NK-92 (cell line): ENCODE measurements around the gene FBXL7.

ENCODE experiments used
- DNase-seq: peaks from one replicate; lab custom pipeline; 2025; ENCODE audit not compliant: unreplicated experiment; lab: John Stamatoyannopoulos, UW

Gene FBXL7

GRCh38 chr5:15752663-15753285, 252.8 kb downstream of the FBXL7 start:
- no peak for DNase-seq

DNA sequence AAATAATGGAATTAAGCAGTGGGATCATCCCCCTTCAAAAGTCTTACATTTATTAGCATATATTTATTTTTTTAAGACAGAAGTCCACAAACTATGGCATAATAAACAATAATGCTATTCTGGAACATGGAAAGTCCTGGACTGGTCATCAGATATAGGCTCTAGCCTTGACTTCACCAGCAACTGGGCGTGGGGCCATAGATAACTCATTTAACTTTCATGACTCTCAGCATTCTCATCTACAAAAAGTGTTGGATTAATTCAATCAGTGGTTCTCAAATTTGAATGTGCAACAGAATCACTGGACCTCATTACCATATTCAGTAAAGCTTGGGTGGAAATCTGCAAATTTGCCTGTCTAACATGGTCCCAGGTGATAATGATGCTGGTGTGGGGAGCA, 253.8 kb downstream of the FBXL7 start:
- no peak for DNase-seq

DNA sequence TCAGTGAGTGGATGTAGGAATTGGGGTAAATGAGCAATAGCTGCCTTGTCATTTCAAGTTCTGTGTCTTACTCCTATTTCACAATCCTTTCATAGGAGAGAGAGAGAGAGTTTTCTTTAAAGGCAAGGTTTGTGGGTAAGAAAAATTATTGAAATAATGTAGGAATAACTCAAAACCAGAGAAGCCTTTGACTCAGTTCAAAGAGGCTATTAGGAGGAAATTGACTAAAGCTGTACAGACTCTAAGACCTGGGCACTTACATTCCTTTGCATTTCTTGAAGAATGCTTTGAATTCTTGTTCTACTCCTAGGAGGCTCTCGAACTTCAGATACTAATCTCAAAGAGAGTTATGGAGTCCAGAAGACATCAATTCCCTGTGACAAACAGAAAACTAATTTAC, 257.1 kb downstream of the FBXL7 start:
- no peak for DNase-seq

DNA sequence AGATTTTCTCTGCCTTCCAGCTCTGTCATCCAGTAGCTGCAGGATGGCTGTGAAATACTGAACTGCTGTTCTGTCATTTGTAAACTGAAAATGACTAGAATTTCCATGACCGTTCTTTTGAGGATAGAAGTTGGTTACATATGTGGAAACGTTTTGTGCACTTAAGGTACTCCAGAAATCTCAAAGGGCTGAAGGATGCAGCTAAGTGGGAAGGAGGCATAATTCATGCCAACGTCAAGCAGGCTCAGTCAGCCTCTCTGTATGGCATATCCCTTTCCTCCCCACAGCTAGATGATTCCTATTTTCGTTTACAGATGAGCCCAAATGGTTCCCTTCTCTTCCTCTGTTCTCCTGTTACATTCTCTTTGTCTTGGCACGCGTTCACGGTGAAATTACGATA, 257.6 kb downstream of the FBXL7 start:
- DNase-seq = no peak

GRCh38 chr5:15762668-15763067, 262.7 kb downstream of the FBXL7 start:
- DNase-seq = no peak

DNA sequence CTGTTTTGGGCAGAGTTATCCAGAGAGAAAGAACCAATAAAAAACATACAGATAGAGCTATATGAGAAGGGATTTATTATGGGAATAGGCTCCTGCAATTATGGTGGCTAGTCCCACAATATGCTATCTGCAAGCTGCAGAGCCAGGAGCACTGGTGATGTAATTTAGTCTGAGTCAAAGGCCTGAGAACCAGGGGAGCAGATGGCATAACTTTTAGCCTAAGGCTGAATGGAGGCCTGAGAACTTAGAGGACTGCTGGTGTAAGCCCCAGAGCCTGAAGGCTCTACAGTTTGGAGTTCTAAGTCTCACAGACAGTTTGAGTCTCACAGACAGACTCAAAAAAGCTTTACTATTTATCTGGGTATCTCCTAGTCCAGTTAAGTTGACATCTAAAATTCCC, 263.8 kb downstream of the FBXL7 start:
- DNase-seq = no peak

- no peak for DNase-seq
These were observed 269.0 kb downstream of the FBXL7 start for GRCh38 chr5:15768936-15769335.

- no peak for DNase-seq
These were observed 272.2 kb downstream of the FBXL7 start for GRCh38 chr5:15772131-15772530.

- no peak for DNase-seq
These were observed 274.7 kb downstream of the FBXL7 start for GRCh38 chr5:15774632-15775031.

DNA sequence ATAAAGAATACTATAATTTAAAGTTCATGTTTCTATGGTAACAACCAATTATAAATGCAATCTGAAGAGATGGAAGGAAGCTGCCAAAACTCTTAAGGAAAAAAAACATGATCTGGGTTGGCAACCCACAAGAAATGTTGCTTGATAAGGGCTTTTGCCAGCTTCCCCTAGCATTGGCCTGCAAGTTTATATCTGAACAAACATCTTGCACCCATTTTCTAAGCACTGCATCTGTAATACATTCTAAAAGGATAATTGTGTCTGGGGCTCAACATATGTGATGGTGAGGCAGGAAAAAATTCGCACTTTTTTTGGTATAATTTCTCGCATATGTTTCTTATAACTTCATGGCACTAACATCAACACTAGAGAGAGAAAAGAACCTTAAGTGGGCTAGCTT, 276.4 kb downstream of the FBXL7 start:
- DNase-seq = no peak

DNA sequence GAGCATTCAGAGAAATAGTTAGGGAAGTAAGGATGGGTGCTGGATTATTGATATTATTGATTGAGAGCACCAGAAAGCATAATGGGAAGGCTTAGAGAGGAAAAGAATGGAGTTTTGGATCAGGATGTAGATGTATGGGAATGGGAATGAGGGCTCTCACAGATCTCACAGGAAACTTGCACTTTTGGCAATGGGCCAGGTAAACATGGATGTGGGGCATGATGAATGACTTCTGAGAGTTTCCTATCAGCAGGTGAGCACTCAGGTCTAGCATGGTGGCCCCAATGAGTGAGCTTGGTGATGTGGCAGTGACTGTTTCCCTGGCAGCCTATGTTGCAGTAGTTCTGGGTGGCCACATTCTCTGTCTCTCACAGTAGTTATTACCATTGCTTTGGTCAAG, 283.8 kb downstream of the FBXL7 start:
- no peak for DNase-seq

DNA sequence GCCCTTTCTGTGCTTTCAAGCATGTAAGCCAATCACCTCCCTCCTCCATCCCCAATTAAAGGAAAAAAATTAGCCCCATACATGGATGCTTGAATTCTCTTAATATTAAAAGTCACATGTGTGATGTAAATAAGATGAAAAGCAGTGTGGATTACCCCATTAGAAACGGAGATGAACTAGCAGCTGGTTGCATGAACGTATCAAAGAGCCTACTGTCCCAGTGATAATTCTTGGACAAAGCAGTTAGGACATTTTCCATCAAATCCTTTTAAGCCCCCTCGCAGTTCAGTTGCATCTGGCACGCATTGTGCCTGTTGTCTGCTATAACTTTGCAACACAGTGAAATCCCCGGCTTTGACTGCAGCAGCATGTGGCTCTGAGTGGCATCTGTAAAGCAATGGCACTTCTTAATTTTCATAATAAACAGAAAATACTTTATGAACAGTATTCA, 285.6 kb downstream of the FBXL7 start:
- DNase-seq = no peak

DNA sequence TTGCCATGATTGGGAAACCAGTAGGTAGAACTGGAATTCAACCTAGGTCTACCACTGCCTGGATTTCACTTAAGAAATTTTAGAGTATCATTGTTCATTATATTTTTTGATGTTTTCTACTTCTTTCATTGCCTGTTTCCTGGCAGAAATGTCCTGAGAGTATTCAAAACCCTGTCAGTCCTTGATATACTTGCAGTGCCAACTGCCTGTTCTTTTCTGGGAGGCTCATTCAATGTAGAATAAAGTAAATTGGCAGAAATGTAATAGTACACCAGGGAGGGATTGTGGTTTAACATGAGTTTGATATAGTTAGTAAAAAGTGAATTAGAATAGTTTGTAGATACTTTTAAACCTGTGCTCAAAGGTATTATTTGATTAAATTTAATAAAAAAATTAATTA, 286.3 kb downstream of the FBXL7 start:
- DNase-seq = no peak

GRCh38 chr5:15786884-15787283, 286.9 kb downstream of the FBXL7 start:
- no peak for DNase-seq

GRCh38 chr5:15787681-15788080, 287.7 kb downstream of the FBXL7 start:
- no peak for DNase-seq

- DNase-seq = no peak
These were observed 289.7 kb downstream of the FBXL7 start for GRCh38 chr5:15789642-15790041.

DNA sequence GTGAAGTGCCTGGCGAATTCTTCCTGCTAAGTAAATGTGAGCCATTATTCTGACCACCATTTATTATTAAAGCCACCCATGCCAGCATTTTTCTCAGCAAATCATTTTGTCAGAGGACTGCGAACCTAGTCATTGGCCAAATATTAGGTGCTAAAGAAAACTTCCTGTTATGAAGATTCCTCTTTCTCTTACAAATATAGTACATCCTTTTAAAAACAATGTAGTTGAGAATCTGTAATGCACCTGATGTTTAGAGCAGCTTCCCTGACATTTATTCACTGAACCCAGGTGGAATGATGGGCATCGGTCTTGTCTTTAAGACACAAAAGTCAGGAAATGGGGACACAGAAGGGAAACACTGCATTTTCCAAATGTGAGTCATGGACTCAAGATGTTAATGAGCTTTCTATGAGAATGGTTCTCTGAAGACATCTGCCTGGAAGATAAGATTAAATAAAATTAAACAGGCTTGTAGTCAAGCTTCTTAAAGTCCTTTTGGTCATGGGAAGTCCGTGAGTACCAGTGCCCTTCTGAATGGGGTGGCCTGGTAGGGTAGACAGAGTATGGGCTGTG, 290.6 kb downstream of the FBXL7 start:
- DNase-seq = no peak

DNA sequence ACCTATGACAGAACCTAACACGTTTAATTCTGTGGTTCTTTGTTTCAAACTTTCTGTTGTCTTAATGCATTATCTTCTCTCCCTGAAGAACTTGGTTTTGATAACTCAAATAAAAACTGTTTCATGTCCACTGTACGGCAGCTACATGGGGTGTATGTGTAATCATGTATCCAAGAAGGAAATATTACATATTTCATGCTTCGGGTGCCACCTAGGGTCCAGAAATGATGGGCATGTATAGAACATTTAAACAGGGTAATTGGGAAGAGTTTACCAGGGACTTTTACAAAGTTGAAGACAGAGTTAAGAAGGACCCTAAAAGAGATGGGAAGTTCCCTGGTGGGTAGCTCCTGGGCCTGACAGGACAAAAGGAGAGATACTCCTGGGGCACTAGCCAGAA, 291.3 kb downstream of the FBXL7 start:
- DNase-seq = no peak

- DNase-seq = no peak
These were observed 291.9 kb downstream of the FBXL7 start for GRCh38 chr5:15791859-15792258.

GRCh38 chr5:15794052-15794985, 294.3 kb downstream of the FBXL7 start:
- no peak for DNase-seq

DNA sequence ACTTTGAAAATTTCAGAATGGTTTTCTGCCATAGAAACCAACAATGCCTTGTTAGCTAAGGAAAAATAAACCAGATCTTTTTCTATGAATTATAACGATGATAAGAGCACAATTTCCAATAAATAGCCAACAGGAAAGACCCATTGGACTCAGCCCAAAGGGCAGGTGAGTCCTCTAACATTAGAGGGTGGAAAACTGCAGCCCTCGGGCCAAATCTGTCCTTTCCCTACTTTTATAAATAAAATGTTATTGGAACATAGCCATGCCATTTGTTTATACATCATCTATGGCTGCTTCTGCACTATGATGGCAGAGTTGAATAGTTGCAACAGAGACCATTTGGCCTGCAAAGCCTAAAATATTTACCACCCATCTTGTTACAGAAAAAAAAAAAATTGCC, 296.1 kb downstream of the FBXL7 start:
- no peak for DNase-seq

DNA sequence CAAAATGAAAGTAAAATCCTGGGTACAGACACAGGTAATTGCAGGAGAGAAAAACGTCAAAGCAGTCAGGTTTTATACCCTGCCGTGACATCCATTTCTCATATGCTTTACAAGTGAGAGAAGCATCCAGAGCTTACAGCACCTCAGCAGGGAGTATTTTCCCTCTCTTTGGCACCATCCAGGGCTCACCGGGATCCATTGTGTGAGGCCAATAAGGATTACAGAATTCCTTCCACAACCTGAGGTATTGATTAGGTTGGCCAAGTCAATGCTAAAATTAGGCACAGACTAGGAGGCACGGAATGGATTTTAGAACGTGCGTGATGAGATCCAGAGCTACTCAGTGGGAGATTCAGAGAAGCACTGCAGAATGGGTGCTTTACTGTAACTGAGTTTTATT, 296.6 kb downstream of the FBXL7 start:
- DNase-seq = no peak
